ENCODE measurements around the gene ARHGEF19.
"Not testable (repeated sequence)": the region's sequence is repeated elsewhere in the genome, so short reads cannot be mapped to it uniquely, and the experiment has no call there.

ARHGEF19 gene

DNA sequence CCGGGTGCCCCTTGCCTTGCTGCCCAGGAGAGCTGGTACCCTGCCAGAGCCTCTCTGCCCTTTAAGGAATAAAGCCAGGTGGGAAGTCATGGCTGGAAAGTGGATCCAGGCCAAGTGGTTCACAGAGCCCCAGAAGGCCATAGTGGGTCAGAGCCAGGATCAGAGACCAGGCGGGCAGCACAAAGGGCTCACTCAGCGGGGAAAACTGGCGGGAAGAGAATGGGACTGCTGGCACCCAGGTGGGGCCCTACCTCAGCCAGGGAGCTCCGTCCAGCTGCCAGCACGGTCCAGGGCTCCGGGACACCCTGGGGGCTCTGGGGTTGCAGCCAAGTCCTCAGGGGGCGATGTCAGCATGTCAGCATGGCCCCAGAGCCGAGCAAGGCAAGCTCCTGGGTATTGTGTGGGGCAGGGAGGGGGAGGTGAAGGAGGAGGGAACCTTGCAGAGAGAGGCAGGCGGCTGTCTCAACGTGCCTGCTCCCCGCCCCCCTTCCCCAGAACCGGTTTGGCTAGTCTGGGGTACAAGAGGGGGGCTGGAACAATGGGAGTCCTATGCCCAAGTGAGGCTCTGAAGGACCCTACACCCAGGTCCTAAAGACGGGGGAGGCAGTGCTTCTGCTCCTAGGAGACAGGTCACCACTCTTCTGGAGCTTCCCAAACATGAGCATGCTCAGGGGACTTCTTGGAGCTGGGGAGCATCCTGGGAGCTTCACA, at the start of gene ARHGEF19:
Gene ARHGEF19, minus strand, starts transcription at position 402 of the 711 bp plus-strand sequence. CDS start 3,598 bp downstream, outside the sequence.
- no peak for DNase-seq

- no peak for DNase-seq
Measured at GRCh38 chr1:16262067-16262466, 49.6 kb upstream of the ARHGEF19 start.

- no peak for DNase-seq
Measured at GRCh38 chr1:16260814-16261213, 48.4 kb upstream of the ARHGEF19 start.

- DNase-seq, result no peak
Measured at GRCh38 chr1:16258591-16259135, 46.2 kb upstream of the ARHGEF19 start.

DNA sequence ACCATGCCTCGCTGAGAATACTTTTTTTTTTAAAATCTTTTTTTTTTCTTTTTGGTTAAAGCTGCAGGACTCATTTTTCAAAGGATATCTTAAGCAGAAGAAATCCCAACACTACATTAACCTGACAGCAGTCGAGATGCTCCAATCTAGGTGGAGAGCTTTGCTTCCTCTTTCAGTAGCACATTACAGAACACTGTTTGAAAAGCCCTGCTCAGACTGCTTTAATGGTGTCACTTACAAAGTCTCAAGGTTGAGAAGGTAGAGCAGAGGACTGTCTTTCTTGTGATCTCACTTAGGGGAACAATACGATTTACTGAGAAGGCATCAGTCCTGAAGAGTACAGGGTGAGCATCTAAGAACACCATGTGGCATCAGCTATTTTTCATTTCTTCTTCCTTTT, 45.5 kb upstream of the ARHGEF19 start:
- DNase-seq, result no peak

GRCh38 chr1:16257556-16257955, 45.1 kb upstream of the ARHGEF19 start:
- not testable (repeated sequence) for DNase-seq

- no peak for DNase-seq
Measured at GRCh38 chr1:16256478-16256877, 44.0 kb upstream of the ARHGEF19 start.

GRCh38 chr1:16254263-16254928, 41.9 kb upstream of the ARHGEF19 start:
- DNase-seq, result no peak

DNA sequence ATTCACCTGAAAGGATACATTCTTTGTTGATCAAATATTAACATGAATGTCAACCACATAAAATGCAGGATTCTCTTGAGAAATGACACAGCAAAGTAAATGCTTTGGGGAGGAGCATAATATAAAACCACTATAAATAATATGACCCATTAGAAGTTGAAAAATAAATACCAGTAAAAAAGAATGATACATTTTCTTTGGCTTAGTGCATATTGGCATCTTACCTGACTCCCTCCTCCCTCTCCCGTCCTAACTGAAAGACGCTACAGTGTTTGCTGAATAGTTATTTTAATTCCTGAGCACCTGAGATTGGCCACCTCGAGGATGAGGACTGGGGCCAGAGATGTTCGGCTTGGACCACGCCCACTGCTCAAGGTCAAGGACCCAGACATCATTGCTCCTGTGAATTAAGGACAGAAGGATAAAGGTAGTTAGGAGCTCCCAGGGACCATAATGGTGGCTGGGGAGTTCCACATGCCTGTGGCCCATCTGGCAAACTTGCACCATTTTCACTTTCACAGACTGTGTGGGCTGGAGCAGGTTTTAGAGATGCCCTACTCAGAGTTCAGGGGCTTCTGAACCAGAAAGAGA, 41.0 kb upstream of the ARHGEF19 start:
- no peak for DNase-seq

DNA sequence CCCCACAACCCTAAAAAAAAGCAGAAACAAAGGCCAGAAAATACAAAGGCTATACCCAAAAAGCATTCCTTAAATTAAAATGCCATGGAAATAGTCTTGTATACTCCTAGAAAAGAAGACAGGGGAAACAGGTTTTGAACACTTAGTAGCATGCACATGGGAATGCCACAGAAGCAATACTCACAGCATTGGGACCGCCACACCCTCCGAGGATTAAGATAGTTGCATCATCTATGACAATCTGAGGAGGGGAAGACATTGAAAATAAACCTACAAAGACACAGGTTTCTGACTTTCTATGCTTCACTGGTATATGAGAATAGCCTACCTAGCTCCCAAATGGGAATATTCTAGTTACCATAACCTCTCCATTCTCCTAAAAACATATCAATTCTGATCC, 40.5 kb upstream of the ARHGEF19 start:
- DNase-seq, result no peak

GRCh38 chr1:16251381-16251780, 38.9 kb upstream of the ARHGEF19 start:
- DNase-seq, result no peak

- no peak for DNase-seq
Measured at GRCh38 chr1:16250524-16251251, 38.2 kb upstream of the ARHGEF19 start.

DNA sequence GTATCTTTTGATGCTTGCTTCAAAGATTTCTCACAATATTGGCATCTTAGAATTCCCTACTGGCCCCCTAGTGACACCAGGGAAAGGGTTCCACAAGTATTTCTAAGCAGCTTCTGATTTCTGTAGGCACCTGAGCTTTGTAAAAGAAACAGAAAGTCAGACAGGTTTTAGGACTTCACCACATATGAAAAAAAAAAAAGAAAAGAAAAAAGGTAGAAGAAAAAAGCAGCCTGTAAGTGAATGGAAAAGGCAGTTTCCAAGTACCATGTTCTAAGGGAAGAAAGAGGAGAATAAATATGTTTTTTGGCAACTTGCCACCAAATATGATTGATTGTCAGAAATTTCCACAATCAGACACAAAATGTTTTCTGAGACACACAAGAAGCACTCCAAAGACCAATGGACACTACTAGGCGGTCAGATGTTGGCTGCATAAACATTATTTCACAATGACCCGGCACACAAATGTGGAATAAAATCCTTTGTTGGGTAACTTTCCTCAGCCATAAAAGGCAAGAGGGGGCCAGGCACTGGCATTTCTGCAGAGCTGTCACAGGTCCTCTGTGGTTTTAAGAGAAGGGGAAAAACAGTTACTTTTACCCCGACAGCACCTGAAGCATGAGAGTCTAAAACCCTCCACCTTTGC, 37.3 kb upstream of the ARHGEF19 start:
- peak; percentile 11 for DNase-seq

GRCh38 chr1:16248603-16249516, 36.4 kb upstream of the ARHGEF19 start:
- DNase-seq, result peak; percentile 96

GRCh38 chr1:16248007-16248436, 35.6 kb upstream of the ARHGEF19 start:
- no peak for DNase-seq

GRCh38 chr1:16247441-16247840, 35.0 kb upstream of the ARHGEF19 start:
- DNase-seq, result no peak

- DNase-seq, result no peak
Measured at GRCh38 chr1:16246961-16247360, 34.5 kb upstream of the ARHGEF19 start.

GRCh38 chr1:16246239-16246638, 33.8 kb upstream of the ARHGEF19 start:
- not testable (repeated sequence) for DNase-seq

GRCh38 chr1:16245476-16246196, 33.2 kb upstream of the ARHGEF19 start:
- DNase-seq, result no peak

- DNase-seq, result no peak
Measured at GRCh38 chr1:16244650-16245285, 32.3 kb upstream of the ARHGEF19 start.
